Measurements from ENCODE around the gene OLA1.

The OLA1 gene

DNA sequence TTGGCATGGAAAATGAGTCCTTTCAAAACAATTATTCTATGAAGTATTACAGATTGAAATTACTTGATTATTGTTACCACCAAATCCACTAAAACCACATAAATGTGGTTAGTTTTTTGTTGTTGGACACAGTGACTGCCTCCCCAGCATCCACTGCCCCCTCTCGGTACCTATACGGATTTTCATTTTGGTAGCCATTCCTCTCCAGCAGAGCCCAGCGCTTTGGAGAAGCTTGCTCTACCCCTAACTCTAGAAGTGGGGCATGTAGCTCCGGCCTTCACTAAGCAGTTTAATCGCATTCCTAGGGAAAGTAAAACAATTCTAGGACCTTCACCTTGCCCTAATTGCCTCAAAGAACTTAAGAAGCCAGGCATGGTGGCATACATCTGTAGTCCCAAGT lies 24.2 kb downstream of the OLA1 start:
- no peak for DNase-seq

DNA sequence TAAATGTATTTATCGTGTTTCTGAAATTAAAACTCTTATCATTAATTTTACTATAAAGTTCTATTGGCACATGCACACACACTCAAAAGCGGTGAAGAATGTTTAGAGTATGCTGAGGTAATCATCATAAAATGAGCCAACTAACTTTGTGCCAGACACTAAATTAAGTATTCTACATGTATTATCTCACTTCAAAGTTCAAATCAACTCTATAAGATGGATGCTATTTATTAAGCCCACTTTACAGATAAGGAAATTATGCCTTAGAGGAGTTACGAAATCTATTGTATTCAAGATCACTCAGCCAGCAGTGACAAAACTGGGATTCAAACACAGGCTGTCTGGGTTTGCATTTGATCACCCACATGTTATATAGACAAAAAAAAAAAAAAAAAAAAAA lies 24.9 kb downstream of the OLA1 start:
- DNase-seq: no peak

DNA sequence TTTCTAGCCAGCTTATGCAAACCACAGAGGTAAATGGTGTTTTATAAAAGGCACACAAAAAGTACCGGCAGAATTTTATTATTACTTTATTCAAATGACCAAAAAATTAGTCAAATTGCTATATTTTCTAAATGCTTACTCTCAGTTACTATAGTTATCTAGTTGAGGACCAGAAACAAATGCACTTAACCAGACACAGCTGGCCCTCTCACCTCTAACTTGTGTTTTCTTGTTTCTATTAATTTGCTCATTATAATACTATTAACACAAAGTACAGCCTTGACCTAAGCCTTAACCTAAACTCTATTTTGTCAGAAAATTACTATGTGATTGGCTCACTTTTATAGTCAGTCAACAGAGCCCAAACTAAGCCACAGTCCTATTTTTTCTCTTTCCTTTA lies 26.2 kb downstream of the OLA1 start:
- DNase-seq: no peak

DNA sequence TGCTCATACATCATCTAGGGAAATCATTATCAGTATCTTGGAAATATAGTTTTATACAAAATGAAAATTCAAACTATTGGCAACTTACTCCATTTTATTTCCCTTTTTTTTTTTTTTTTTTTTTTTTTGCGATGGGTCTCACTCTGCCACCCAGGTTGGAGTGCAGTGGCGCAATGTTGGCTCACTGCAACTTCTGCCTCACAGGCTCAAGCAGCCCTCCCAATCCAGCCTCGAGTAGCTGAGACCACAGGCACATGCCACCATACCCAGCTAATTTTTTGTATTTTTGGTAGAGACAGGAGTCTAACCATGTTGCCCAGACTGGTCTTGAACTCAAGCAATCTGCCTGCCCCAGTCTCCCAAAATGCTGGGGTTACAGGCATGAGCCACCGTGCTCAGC lies 29.0 kb downstream of the OLA1 start:
- no peak for DNase-seq

DNA sequence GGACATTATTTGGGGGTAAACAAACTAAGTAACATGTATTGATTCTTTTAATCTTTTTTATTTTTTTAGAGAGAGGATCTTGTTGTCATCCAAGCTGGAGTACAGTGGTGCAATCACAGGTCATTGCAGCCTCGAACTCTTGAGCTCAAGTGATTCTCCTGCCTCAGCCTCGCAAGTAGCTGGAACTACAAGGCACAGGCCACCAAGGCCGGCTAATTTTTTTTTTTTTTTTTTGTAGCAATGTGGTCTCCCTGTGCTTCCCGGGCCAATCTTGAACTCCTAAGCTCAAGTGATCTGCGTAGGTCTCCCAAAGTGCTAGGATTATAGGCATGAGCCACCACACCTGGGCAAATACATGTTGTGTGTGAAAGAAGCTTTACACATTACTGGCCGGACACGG lies 29.6 kb downstream of the OLA1 start:
- DNase-seq: no peak

DNA sequence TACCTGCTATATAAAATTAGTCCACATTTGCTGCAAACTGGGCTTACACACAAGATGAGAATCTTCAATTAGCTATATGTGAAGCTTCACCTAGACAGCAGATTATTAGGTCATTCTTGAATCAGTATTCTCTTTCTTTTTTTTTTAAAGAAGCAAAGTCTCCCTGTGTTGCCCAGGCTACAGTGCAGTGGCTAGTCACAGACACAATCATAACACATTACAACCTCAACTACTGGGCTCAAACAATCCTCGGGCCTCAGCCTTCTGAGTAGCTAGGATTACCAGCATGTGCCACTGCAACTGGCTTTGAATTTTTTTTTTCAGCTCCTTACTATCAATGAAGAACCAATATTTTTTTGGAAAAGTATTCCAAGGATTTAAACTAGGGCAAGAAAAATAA lies 30.5 kb downstream of the OLA1 start:
- DNase-seq: no peak

DNA sequence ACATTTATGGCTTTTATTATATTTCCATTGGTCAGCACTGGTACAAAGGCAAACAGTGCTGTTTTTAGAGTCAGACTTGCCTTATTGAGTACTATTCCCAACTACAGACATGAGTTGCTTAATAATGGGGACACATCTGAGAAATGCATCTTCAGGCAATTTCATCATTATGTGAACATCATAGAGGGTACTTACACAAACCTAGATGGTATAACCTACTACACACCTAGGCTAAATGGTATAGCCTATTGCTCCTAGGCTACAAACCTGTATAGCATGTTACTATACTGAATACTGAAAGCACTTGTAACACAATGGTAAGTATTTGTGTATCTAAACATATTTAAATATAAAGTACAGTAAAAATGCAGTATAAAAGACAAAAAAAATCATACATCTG lies 36.4 kb downstream of the OLA1 start:
- DNase-seq: no peak

DNA sequence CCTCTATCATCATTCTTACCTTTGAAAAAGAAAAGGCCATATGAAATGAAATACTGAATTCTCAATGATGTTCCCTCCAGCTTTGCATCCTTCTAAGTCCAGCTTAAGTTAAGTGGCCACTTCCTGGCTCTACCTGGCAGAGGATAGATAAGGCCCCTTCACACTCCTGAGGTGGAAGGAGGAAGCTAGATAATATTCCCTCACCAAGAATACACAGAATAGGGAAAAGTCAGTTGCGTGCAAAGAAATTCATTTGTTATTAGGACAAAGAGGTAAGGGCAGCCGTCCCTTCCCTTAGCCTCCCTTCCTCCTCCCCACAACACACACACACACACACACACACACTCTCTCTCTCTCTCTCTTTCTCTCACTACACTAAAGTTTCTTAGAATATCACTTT lies 37.5 kb downstream of the OLA1 start:
- DNase-seq: no peak

DNA sequence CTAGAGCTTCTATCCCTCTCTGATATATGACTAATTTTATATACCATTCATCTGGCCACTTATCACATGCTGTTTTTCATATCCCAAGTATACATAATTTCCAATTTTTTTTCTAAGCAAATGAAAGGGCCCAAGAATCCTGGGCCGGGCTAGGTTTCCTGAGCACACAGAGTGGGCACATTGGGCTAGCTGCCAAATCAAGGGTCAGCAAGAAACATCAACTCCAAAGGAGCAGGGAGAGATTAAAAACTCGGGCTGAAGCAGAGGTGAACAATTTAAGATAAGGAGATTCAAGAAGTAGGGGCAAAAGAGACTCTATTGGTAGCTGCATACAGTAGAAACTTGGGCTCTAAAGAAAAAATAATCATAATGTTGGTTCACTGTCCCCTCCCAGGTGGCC lies 39.0 kb downstream of the OLA1 start:
- no peak for DNase-seq

DNA sequence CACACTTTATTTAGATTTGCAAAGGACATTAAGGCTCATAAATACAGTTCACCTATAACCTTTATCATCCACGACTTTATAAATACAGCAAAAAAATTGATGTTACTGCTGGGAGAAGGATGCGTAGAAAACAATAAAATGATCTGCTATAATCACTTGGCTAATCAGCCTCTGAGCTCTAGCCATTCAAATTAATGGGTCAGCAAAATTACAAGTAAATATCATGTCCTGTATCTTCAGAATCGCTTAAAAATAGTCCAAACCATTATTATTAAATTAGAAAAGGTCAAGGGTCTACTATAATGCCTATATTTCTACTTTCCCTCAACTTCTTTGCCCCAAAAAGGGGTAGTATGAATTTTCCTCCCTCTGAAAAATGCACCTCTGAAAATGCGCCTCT lies 40.3 kb downstream of the OLA1 start:
- no peak for DNase-seq

DNA sequence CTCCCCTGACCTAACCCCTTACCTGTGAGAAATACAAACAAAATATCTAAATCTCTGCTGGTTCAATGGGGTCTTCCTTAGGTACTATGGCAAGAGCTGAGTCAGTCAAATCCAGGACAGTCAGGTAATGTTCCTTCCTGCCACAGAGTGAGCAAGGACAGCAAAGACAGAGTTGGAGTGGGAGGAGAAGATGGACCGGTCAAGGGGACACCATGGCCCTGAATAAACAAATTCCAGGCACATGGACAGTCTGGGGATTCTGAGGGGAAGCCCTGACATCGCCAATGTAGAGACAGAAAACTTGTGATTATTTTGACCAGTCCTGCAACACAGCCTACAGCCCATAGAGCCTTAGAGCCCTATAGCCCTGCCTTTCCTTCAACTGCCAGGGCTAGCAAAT lies 42.8 kb downstream of the OLA1 start:
- DNase-seq: no peak

DNA sequence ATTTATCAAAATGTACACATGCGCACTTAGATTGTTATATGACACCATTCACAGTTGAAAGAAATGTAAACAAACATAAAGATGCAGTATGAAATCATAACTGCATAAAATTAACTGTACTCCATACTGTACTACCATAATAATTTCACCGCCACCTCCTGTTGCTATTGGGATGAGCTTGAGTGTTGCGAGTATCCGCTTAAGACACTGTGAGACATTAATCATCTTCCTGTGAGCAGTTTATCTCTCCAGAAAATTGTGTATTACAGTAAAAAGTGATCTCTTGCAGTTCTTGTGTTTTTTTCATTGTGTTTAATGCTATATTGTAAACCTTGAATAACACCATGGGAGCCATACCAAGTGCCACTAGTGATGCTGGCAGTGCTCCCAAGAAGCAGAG lies 46.1 kb downstream of the OLA1 start:
- no peak for DNase-seq

DNA sequence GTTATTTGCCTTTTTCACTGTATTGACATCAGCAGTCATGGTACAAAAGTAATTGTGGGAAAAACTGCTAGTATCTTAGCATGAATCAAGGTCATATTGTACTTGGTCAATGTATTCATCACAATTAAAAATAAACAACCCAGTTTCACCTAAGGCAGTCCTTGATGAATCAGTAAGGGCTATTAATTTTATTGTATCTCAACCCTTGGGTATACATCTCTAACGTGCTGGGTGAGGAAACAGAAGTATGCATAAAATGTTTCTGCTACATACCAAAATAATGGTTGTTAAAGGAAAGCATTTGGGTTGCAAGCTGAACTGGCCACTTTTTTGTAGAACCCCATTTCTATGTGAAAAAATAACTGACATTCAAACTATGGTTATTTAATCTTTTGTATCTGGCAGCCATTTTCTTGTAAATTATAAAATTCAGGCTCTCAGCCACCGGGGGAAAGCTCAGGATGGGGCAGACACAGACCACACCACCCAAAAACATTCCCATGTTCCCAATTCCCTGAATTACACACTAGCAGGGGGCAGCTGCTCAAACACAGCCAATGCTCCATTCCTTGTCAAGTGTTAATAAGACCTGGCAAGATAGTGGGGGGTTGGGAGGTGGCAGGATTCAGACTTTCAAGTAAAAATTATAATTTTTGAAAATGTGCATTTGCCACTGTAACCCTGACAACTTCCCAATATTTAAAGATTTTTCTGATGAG lies 49.3 kb downstream of the OLA1 start:
- no peak for DNase-seq

DNA sequence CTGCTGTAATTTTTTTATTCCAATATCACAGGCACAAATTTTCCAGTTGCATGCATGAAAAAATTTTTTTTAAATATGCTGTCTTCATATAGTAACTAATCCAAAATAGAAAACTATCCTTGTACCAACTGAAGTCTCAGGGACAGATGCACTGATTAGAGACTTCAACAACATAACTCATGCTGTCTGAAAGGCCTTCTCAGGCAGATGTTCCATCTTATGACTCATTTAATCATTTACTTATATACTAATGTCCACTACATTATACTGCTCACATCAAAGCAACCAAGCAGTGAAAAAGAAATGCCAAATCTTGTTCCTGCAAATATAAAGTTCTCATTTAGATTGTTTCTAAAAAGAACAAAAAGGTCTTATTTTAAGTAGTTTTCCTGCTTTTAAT lies 53.1 kb downstream of the OLA1 start:
- no peak for DNase-seq

DNA sequence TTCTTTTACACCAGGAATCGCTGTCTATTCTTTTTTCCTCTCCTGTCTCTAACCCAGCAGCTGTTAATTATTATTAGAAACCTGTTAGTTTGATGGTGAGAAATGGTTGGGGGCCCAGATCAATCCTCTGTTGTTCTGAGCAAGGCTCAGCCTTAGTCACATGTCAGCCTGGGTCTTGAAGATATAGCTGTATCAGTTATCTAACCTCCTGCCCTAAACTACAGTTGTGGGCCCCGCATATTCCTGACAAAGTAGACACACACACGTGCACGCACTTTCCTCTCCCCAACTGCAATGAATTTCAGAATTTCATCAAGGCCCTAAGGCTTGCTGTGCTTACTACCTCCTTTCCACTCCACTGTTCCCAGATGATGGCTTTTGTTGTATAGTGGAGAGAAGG lies 54.6 kb downstream of the OLA1 start:
- DNase-seq: no peak

DNA sequence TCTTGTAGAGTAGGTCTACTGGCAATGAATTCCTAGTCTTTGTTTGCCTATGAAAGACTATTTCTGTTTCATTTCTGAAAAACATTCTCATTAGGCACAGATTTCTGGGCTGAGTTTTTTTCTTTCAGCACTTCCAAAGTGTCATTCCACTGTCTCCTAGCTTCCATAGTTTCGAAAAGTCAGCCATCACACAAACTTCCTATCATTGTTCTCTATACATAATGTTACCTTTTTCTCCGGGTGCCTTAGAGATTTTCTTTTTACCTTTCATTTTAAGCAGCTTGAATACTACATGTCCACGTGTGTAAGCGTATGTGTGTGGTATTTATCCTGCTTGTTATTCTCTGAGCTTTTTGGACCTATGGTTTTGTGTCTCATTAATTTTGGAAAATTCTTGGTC lies 55.7 kb downstream of the OLA1 start:
- DNase-seq: no peak

DNA sequence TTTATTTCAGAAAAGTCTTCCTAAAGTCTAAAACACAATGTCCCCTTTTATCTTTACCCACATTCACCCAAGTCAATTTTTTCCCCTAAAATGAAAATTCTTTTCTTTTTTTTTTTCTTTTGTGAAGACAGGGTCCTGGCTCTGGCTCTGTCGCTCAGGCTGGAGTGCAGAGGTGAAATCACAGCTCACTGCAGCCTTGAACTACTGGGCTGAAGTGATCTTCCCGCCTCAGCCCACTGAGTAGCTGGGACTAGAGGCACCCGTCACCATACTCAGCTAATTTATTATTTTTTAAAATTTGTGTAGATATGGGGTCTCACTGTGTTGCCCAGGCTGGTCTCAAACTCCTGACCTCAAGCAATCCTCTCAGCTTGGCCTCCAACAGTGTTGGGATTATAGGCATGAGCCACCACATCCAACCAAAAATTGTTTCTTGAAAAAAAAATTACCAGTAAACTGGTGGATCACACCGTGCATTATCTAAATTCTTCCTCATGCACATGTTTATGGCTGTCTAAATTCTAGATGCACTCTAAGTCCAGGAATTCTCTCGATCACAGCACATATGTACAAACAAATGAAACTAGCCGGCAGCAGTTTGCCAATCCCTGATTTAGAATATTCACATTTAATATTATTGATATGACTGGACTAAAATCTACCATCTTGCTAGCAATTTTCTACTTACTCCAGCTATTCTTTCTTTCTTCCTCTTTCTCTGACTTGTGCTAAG lies 56.8 kb downstream of the OLA1 start:
- no peak for DNase-seq

DNA sequence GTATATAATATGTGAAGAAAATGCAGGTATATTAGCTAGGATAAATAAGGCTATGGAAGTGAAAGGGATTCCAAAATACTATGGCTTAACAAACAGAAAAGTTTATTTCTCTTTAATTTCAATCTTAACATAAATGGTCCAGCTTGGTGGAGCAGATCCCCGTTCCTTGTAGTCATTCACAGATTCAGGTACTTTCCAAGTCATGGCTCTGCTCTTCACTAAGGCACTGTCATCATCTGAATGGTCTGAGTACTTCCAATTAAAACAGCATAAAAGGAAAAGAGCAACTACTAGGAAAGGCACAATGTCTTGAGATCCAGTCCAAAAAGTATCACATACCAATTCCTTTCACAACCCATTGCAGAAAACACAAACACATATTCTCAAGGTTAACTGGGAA lies 63.4 kb downstream of the OLA1 start:
- DNase-seq: no peak

DNA sequence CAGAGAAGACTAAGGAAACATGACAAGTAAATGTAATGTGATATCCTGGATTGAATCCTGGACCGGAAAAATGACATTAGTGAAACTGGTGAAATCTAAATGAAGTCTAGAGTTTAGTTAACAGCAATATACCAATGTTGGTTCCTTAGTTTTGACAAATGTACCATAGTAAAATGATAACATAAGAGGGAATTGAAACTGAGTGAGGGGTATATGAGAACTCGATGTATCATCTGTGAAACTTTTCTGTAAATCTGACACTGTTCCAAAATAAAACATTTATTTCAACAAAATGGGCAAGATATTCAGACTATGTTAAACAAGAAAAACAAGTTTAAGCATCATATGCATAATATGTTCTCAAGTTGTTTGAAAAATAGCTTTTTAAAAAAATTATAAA lies 63.8 kb downstream of the OLA1 start:
- DNase-seq: no peak

DNA sequence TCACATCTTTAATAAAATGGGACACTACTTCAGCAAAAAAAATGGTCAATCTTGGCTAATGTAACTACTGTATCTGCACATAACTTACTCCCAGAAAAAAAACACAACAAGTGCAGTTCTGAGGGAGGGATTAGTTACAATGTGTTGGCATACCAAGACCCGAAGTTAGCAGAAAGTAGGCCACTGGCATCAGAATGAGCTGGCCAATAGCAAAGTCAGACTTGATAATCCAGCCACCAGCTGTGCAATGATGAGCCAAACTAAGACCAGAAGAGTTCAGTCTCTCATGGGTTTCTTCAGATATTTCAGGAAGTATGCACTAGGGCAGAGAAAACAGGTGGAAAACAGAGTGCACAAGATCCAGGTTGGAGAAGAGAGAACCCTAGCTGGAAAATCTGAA lies 65.3 kb downstream of the OLA1 start:
- DNase-seq: no peak

DNA sequence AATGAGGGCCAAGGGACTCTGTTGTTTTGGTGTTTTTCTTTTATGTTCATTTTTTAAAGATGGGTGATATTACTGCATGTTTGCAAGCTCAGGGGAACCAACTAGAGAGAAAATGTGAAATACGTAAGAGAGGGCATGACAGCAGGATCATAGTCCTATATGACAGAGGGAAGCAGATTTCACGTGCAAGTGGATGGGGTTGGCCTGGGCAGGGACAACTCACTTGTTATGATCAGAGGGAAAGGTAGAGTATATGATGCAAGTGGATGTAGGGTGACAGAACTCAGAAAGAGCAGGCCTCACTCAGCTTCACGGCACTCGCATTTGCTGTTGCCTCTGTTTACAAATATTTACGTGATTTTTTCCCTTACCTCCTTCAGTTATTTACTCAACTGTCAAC lies 67.0 kb downstream of the OLA1 start:
- DNase-seq: no peak

DNA sequence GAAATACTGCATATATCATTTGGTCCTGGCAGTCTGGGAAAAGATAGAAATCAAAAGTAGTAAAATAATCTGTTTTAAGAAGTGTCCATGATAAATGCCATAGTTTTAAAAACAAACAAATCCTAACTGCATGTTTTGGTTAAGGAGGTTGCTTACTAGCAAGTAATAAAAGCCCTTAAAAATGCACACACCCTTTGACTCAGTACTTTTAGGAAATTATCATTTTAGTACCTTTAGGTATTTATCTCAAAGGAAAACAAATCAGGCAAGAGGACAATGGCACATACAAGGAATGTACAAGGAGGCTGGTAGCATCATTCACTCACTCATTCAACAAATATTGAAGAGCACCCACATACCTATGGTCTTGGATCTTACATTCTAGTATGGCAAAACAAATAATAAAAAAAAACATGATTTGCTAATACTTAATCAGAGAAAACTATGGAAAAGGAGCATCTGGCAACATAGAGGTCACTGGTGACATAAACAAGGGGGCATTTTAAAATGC lies 67.6 kb downstream of the OLA1 start:
- DNase-seq: no peak

DNA sequence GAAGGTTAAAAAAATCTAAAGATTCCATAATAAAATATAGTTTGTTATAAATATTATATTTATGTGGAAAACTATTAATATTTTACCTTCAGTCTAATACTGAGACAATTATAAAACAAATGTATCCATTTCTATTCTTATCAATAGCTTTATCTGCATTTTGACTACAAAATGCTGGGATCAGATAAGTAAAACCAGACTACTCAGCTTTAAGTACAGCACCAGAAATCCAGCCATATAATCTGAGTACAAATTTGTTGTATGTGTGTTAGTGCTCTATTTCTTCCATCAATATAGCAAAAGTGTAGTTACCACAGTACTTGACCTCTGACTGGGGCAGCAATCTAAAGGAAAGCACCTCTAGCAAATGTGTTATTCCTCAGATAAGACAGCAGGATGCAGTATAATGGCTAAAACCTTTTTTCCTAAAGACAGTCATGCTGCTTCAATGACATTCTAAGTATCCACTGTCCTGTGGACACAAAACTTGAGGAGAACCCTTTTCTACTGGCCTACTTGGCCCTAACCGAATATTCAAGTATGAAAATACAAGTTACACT lies 68.1 kb downstream of the OLA1 start:
- peak; percentile 4 for DNase-seq

DNA sequence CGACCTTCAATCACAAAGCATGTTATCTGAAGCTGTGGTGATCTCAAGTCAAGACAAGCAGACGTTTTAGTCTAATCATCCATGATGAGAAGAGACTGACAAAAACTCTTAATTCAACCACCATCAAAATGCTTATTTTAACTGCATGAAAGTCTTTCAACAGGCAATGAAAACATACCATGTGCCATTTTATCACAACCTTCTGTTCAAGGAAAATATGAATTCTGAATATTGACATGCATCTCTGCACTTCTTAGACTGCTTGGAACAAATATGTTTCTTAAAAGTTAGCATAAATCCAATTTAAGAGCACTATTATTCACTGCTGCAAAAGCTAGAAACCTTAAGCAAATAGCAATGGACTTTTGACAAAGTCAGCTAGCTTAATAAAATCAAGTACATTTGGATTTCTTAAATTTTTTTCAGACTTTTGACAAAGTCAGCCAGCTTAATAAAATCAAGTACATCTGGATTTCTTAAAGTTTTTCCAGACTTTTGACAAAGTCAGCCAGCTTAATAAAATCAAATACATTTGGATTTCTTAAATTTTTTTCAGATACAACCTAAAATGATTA lies 70.9 kb downstream of the OLA1 start:
- no peak for DNase-seq

Measured in NCI-H1105 treated with DMSO at 0.1 percent for 48 hours (cell line).